Breast epithelium (tissue), 3 donors: ENCODE results near the gene CCDC167.

Experiments used
- POLR2A ChIP-seq: fragments of 450-650 bp; IDR thresholded peaks from one replicate; pipeline ENCODE4 v1.6.1; 2016; ENCODE audit warnings: antibody characterized with exemption, mild to moderate bottlenecking, moderate library complexity
- POLR2AphosphoS5 ChIP-seq, 3 donors: sonication (generic); formaldehyde crosslinking; IDR thresholded peaks; one replicate each; pipeline ENCODE4 v1.6.1; 2017; ENCODE audit warnings: antibody characterized with exemption in 3 of 3
- TF ChIP-seq, protein P1 (sequence below), 3 donors: fragments of 450-650 bp; IDR thresholded peaks; one replicate each; pipeline ENCODE4 v1.5.1; 2016 to 2017; ENCODE audit warnings: antibody characterized with exemption in 3 of 3, mild to moderate bottlenecking in 3 of 3, moderate library complexity in 3 of 3

GRCh38 chr6:37489697-37490336 is 9.9 kb downstream of the CCDC167 start:
- TF ChIP-seq, protein P1, sequence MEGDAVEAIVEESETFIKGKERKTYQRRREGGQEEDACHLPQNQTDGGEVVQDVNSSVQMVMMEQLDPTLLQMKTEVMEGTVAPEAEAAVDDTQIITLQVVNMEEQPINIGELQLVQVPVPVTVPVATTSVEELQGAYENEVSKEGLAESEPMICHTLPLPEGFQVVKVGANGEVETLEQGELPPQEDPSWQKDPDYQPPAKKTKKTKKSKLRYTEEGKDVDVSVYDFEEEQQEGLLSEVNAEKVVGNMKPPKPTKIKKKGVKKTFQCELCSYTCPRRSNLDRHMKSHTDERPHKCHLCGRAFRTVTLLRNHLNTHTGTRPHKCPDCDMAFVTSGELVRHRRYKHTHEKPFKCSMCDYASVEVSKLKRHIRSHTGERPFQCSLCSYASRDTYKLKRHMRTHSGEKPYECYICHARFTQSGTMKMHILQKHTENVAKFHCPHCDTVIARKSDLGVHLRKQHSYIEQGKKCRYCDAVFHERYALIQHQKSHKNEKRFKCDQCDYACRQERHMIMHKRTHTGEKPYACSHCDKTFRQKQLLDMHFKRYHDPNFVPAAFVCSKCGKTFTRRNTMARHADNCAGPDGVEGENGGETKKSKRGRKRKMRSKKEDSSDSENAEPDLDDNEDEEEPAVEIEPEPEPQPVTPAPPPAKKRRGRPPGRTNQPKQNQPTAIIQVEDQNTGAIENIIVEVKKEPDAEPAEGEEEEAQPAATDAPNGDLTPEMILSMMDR (IDR thresholded peaks at IDR 0.05): no peak
- TF ChIP-seq POLR2A (no peak), POLR2AphosphoS5 (IDR thresholded peaks at IDR 0.05) (no peak)
